Colonic mucosa (tissue), 4 donors: ENCODE results near the gene HEPHL1. TPM values are rescaled to one million over a fixed set of nuclear protein-coding genes. Genes with fewer than 3 reads are reported as not detected.
"Not testable (repeated sequence)": the region's sequence is repeated elsewhere in the genome, so short reads cannot be mapped to it uniquely, and the experiment has no call there.

Source experiments
- DNase-seq: peaks from one replicate; pipeline ENCODE4 v3.0.0-alpha.2; 2020
- H3K27ac ChIP-seq: fragments of 200-600 bp; one replicate; pipeline ENCODE4 v1.8.0; 2021
- H3K27me3 ChIP-seq: fragments of 200-600 bp; one replicate; pipeline ENCODE4 v1.8.0; 2021
- H3K36me3 ChIP-seq: fragments of 200-600 bp; one replicate; pipeline ENCODE4 v1.8.0; 2021
- H3K4me1 ChIP-seq: fragments of 200-600 bp; one replicate; pipeline ENCODE4 v1.8.0; 2021; ENCODE audit warnings: mild to moderate bottlenecking
- H3K4me3 ChIP-seq: fragments of 200-600 bp; one replicate; pipeline ENCODE4 v1.8.0; 2021
- H3K9ac ChIP-seq, 2 donors: one replicate each; pipeline ENCODE4 v1.7.0; 2013; ENCODE audit warnings: control low read depth in 2 of 2, low read depth in 2 of 2, low read length in 2 of 2
- H3K9me3 ChIP-seq: fragments of 200-600 bp; one replicate; pipeline ENCODE4 v1.8.0; 2021
- intact Hi-C: fragments of 100-400 bp; cut with DNase I; formaldehyde crosslinking; loops from one replicate; pipeline ENCODE4 v1.14.1; 2022
- total RNA-seq, 2 donors: library from RNA; stranded (reverse); fragmentation: NEBNext Ultra II Directional in 1 of 2; extraction: Animal tissue kit (Norgen Biotek cat#: 25700) in 1 of 2; gene quantifications; one replicate each; pipeline ENCODE4 v1.2.1, GENCODE V29; 2021
- TF ChIP-seq, protein P1 (sequence below): fragments of 200-600 bp; IDR thresholded peaks from one replicate; pipeline ENCODE4 v1.8.0; 2022; ENCODE audit warnings: antibody characterized with exemption, mild to moderate bottlenecking
- donor health status: healthy.
- donor health status: DM: no; HTN: no; CAD: no.
- donor health status: DM: no; HTN: no; CAD: no.

The HEPHL1 gene, protein sequence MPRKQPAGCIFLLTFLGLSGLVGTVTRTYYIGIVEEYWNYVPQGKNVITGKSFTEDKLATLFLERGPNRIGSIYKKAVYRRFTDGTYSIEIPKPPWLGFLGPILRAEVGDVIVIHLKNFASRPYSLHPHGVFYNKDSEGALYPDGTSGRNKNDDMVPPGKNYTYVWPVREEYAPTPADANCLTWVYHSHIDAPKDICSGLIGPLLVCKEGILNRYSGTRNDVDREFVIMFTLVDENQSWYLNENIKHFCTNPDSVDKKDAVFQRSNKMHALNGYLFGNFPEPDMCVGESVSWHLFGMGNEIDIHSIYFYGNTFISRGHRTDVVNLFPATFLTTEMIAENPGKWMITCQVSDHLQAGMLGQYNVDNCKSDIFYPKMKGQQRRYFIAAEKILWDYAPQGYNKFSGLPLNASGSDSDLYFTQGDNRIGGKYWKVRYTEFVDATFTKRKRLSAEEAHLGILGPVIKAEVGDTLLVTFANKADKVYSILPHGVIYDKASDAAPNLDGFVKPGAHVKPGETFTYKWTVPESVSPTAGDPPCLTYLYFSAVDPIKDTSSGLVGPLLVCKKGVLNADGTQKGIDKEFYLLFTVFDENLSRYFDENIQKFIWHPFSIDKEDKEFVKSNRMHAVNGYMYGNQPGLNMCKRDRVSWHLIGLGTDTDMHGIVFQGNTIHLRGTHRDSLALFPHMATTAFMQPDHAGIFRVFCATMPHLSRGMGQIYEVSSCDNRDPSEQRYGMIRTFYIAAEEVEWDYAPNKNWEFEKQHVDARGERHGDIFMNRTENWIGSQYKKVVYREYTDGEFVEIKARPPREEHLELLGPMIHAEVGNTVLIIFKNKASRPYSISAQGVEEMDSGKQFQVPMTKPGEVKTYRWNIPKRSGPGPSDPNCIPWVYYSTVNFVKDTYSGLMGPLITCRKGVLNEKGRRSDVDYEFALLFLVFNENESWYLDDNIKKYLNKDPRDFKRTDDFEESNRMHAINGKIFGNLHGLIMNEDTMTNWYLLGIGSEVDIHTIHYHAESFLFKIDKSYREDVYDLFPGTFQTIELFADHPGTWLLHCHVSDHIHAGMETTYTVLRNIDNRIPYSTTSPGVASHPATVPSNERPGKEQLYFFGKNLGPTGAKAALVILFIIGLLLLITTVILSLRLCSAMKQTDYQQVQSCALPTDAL
- not detected for total RNA-seq

GRCh38 chr11:94020777-94021481 lies at the start of gene HEPHL1:
Gene HEPHL1, plus strand, starts transcription at chr11:94021354. Its CDS starts 15 bp downstream, at chr11:94021369.
- Histone ChIP-seq H3K36me3 (no peaks in the 10 kb centered on the region), H3K9ac (no peak within 1 kb of the TSS), H3K4me1 (no peaks in the 10 kb centered on the region), H3K4me3 (no peak within 1 kb of the TSS), H3K27me3 (no peaks in the 10 kb centered on the region), H3K9me3 (no peaks in the 10 kb centered on the region), H3K27ac (no peak within 1 kb of the TSS)
- intact Hi-C loops = no loop called here
- DNase-seq = no peak
- TF ChIP-seq, protein P1, sequence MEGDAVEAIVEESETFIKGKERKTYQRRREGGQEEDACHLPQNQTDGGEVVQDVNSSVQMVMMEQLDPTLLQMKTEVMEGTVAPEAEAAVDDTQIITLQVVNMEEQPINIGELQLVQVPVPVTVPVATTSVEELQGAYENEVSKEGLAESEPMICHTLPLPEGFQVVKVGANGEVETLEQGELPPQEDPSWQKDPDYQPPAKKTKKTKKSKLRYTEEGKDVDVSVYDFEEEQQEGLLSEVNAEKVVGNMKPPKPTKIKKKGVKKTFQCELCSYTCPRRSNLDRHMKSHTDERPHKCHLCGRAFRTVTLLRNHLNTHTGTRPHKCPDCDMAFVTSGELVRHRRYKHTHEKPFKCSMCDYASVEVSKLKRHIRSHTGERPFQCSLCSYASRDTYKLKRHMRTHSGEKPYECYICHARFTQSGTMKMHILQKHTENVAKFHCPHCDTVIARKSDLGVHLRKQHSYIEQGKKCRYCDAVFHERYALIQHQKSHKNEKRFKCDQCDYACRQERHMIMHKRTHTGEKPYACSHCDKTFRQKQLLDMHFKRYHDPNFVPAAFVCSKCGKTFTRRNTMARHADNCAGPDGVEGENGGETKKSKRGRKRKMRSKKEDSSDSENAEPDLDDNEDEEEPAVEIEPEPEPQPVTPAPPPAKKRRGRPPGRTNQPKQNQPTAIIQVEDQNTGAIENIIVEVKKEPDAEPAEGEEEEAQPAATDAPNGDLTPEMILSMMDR = no peak

- Histone ChIP-seq H3K4me3 (no peak overlapping the region), H3K4me1 (no peaks in the 10 kb centered on the region), H3K9ac (no peak overlapping the region), H3K36me3 (no peaks in the 10 kb centered on the region), H3K9me3 (no peaks in the 10 kb centered on the region), H3K27me3 (no peaks in the 10 kb centered on the region), H3K27ac (no peak overlapping the region)
- TF ChIP-seq, protein P1 = no peak
- intact Hi-C loops = no loop called here
- DNase-seq = no peak
These were observed 48.4 kb upstream of the HEPHL1 start for GRCh38 chr11:93972790-93973189.

GRCh38 chr11:93973322-93974051 lies 47.7 kb upstream of the HEPHL1 start:
- DNase-seq, H3K36me3 ChIP-seq, H3K27me3 ChIP-seq, H3K9ac ChIP-seq, intact Hi-C loops, H3K9me3 ChIP-seq, H3K4me3 ChIP-seq, H3K4me1 ChIP-seq, H3K27ac ChIP-seq: not testable (repeated sequence)

GRCh38 chr11:93974759-93975158 lies 46.4 kb upstream of the HEPHL1 start:
- no peak for DNase-seq
- no peaks in the 10 kb centered on the region for H3K36me3 ChIP-seq
- no peak overlapping the region for H3K27ac ChIP-seq
- H3K4me3 ChIP-seq = no peak overlapping the region
- no peaks in the 10 kb centered on the region for H3K9me3 ChIP-seq
- TF ChIP-seq, protein P1 = no peak
- intact Hi-C loops = no loop called here
- no peak overlapping the region for H3K9ac ChIP-seq
- H3K27me3 ChIP-seq = no peaks in the 10 kb centered on the region
- H3K4me1 ChIP-seq = no peaks in the 10 kb centered on the region

GRCh38 chr11:93976577-93977254 lies 44.4 kb upstream of the HEPHL1 start:
- intact Hi-C loops, H3K4me1 ChIP-seq, H3K36me3 ChIP-seq, H3K9me3 ChIP-seq, H3K4me3 ChIP-seq, H3K27ac ChIP-seq, H3K9ac ChIP-seq, DNase-seq, H3K27me3 ChIP-seq: not testable (repeated sequence)
